ENCODE measurements around the gene AGBL4.

DNA sequence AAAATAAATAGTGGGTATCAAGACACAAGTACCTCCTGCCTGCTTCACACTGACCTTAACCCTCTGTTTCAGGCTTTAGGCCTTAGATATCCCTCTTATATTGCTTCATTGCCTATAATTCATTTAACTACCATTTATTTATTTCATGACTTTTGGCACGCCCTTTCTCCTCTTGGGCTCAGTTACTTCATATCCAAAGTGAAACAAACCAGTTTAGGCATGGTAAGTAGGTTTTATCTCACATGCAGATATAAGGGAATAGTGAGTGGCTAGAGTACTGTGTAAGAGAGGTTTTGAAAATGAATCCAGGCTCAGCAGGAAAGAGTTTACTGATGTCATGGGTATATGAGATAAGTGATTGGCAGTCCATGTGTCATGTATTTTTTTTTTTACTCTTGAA is 1177.3 kb downstream of the AGBL4 start:
- TF ChIP-seq, protein P1, sequence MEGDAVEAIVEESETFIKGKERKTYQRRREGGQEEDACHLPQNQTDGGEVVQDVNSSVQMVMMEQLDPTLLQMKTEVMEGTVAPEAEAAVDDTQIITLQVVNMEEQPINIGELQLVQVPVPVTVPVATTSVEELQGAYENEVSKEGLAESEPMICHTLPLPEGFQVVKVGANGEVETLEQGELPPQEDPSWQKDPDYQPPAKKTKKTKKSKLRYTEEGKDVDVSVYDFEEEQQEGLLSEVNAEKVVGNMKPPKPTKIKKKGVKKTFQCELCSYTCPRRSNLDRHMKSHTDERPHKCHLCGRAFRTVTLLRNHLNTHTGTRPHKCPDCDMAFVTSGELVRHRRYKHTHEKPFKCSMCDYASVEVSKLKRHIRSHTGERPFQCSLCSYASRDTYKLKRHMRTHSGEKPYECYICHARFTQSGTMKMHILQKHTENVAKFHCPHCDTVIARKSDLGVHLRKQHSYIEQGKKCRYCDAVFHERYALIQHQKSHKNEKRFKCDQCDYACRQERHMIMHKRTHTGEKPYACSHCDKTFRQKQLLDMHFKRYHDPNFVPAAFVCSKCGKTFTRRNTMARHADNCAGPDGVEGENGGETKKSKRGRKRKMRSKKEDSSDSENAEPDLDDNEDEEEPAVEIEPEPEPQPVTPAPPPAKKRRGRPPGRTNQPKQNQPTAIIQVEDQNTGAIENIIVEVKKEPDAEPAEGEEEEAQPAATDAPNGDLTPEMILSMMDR (IDR thresholded peaks at IDR 0.05) = no peak
- no peak for TF ChIP-seq POLR2A (IDR thresholded peaks at IDR 0.05)
